ENCODE measurements around the gene AMN. TPM values are rescaled to one million over a fixed set of nuclear protein-coding genes. Genes with fewer than 3 reads are reported as not detected.
A peak's percentile ranks its signal among the peaks of the same experiment; 100 is the strongest.

Gene AMN
- total RNA-seq, 4 donors from 2014 or later: 89.1 to 1,110 (median 806) TPM

- H3K4me1 ChIP-seq: peaks cover 0 to 6% (median 3%) of the 10 kb centered on the region in 4 donors
- peak in 2 of 3 donors; percentile 61 to 63 for DNase-seq
Observed at GRCh38 chr14:102941419-102942011, 19.1 kb downstream of the AMN start.

GRCh38 chr14:102942069-102942468 lies 19.6 kb downstream of the AMN start:
- peaks cover 0 to 98% (median 0%) of the 10 kb centered on the region in 3 donors for H3K36me3 ChIP-seq
- no peaks in the 10 kb centered on the region for H3K27me3 ChIP-seq
- no peak for TF ChIP-seq CTCF (IDR thresholded peaks at IDR 0.05)
- TF ChIP-seq POLR2A (IDR thresholded peaks at IDR 0.05): no peak
- H3K27ac ChIP-seq: peak overlapping the region in 1 of 4 donors; percentile 66
- no peaks in the 10 kb centered on the region for H3K9me3 ChIP-seq
- H3K4me1 ChIP-seq: peaks cover 0 to 6% (median 3%) of the 10 kb centered on the region in 4 donors
- no peak for DNase-seq
- no peak overlapping the region for H3K4me3 ChIP-seq

More at GRCh38 chr14:102941419-102942011, 19.1 kb downstream of the AMN start:
- peak overlapping the region in 1 of 4 donors; percentile 66 for H3K27ac ChIP-seq
- H3K27me3 ChIP-seq: no peaks in the 10 kb centered on the region
- no peak overlapping the region for H3K4me3 ChIP-seq
- peaks cover 0 to 98% (median 0%) of the 10 kb centered on the region in 3 donors for H3K36me3 ChIP-seq
- H3K9me3 ChIP-seq: no peaks in the 10 kb centered on the region
- TF ChIP-seq POLR2A (IDR thresholded peaks at IDR 0.05): no peak
- no peak for TF ChIP-seq CTCF (IDR thresholded peaks at IDR 0.05)

- H3K36me3 ChIP-seq: peaks cover 0 to 93% (median 0%) of the 10 kb centered on the region in 3 donors
- no peak for DNase-seq
Observed at GRCh38 chr14:102943454-102943853, 21.0 kb downstream of the AMN start.

GRCh38 chr14:102943979-102944378 lies 21.5 kb downstream of the AMN start:
- H3K36me3 ChIP-seq: peaks cover 0 to 94% (median 0%) of the 10 kb centered on the region in 3 donors

More at GRCh38 chr14:102943454-102943853, 21.0 kb downstream of the AMN start:
- peaks cover 0 to 6% (median 3%) of the 10 kb centered on the region in 4 donors for H3K4me1 ChIP-seq
- no peaks in the 10 kb centered on the region for H3K27me3 ChIP-seq
- TF ChIP-seq POLR2A (IDR thresholded peaks at IDR 0.05) (no peak), CTCF (IDR thresholded peaks at IDR 0.05) (no peak)
- H3K27ac ChIP-seq: no peak overlapping the region
- no peaks in the 10 kb centered on the region for H3K9me3 ChIP-seq
- H3K4me3 ChIP-seq: no peak overlapping the region

More at GRCh38 chr14:102943979-102944378, 21.5 kb downstream of the AMN start:
- H3K27ac ChIP-seq: no peak overlapping the region
- TF ChIP-seq POLR2A (IDR thresholded peaks at IDR 0.05) (no peak), CTCF (IDR thresholded peaks at IDR 0.05) (no peak)
- H3K9me3 ChIP-seq: no peaks in the 10 kb centered on the region
- no peaks in the 10 kb centered on the region for H3K27me3 ChIP-seq
- H3K4me3 ChIP-seq: no peak overlapping the region
- peaks cover 0 to 6% (median 5%) of the 10 kb centered on the region in 4 donors for H3K4me1 ChIP-seq
- no peak for DNase-seq

Data from Peyer's patch (tissue), 4 donors.